Activated naive CD4-positive, alpha-beta T cell treated with anti-CD3 and anti-CD28 coated beads for 36 hours (primary cell): Measurements from ENCODE around the gene BSND. TPM values are rescaled to one million over a fixed set of nuclear protein-coding genes. Genes with fewer than 3 reads are reported as not detected.
"Not testable (repeated sequence)": the region's sequence is repeated elsewhere in the genome, so short reads cannot be mapped to it uniquely, and the experiment has no call there.

Source experiments
- CTCF ChIA-PET: fragments of 350-600 bp; sonication (Branson Sonifier 250); formaldehyde crosslinking; loops from one replicate; lab custom pipeline; 2021; ENCODE audit warnings: antibody characterized with exemption; lab: Charles Lee
- DNase-seq: peaks from one replicate; pipeline ENCODE4 v3.0.0-alpha.2; 2020
- H3K27ac Mint-ChIP-seq: one replicate; pipeline ENCODE4 v1.8.0; 2021; ENCODE audit warnings: mild to moderate bottlenecking, mixed read lengths
- H3K27me3 Mint-ChIP-seq: one replicate; pipeline ENCODE4 v1.8.0; 2021; ENCODE audit warnings: low read depth, mixed read lengths
- H3K36me3 Mint-ChIP-seq: one replicate; pipeline ENCODE4 v1.8.0; 2021; ENCODE audit warnings: low read depth, mixed read lengths
- H3K4me1 Mint-ChIP-seq: one replicate; pipeline ENCODE4 v1.8.0; 2021; ENCODE audit warnings: low read depth, mixed read lengths
- H3K4me3 Mint-ChIP-seq: one replicate; pipeline ENCODE4 v1.8.0; 2021; ENCODE audit warnings: mild to moderate bottlenecking, moderate library complexity, mixed read lengths
- H3K9me3 Mint-ChIP-seq: one replicate; pipeline ENCODE4 v1.8.0; 2021; ENCODE audit warnings: mixed read lengths
- intact Hi-C: fragments of 100-400 bp; cut with micrococcal nuclease; formaldehyde crosslinking; loops from one replicate; pipeline ENCODE4 v1.15.1; 2023
- total RNA-seq, 2 experiments: library from RNA; stranded (reverse); gene quantifications; one replicate each; pipeline ENCODE4 v1.2.3, GENCODE V29; 2021

The BSND gene
- total RNA-seq, 2 experiments from 2014 or later = not detected

DNA sequence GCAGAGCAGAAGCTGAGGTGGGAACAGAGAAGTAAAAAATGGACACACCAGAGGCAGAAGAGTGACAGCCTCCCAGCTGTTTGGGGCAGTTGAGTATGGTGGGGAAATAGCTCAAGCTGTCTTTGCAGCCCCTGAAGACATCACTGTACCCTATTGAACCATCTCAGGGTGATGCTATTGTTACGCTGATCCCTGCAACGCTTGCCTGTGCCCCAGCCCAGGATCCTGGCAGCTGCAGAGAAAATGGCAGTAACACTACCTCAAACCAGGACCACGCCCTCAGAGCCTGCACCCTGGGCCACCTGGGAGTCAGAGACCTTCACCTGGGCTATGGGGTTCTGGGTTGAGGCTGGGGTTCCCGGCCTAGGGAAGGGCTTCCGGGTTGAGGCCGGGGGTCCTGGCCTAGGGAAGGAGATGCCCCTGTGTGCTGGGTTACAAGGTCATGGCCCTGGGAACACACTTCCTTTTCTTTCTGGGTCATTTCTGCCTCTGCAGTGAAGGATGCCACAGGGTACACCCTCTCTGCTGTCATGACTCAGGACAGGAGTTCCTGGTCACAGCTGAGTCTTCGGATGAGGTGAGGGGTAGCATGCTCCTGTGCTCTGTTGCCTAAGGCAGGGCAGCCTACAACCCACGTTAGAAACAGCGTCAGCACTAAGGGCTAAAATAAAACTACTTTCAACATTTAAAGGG lies 11.6 kb downstream of the BSND start:
- H3K27ac Mint-ChIP-seq = no peak overlapping the region
- CTCF ChIA-PET = interaction anchor here (0.6 kb wide), 1 partner anchor 241 kb away, joined by 7 read pairs; no protein-coding TSS in a partner anchor
- H3K4me1 Mint-ChIP-seq = no peaks in the 10 kb centered on the region
- H3K36me3 Mint-ChIP-seq = no peaks in the 10 kb centered on the region
- no peaks in the 10 kb centered on the region for H3K27me3 Mint-ChIP-seq
- no peaks in the 10 kb centered on the region for H3K9me3 Mint-ChIP-seq
- intact Hi-C loops = no loop called here
- no peak overlapping the region for H3K4me3 Mint-ChIP-seq
- no peak for DNase-seq

DNA sequence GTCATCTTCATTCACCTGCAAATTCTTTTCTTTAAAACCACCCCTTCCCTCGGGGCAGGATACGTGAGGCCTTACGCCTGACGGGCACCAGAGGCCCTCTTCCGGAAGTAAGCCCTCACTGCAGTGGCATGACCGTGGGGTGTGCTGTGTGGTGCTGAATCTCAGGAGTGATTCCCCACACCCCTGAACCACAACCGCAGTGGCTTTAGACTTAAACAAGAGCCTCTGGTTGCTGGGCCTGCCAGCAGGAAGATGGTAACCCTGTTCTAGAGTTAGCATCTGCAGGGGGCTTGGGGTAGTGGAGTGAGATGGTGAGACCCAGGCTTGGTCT lies 12.1 kb downstream of the BSND start:
- Mint-ChIP-seq H3K4me1 (no peaks in the 10 kb centered on the region), H3K27ac (no peak overlapping the region), H3K4me3 (no peak overlapping the region), H3K9me3 (no peaks in the 10 kb centered on the region), H3K36me3 (no peaks in the 10 kb centered on the region), H3K27me3 (no peaks in the 10 kb centered on the region)
- CTCF ChIA-PET = interaction anchor here (3.0 kb wide), 1 partner anchor 66 kb away, joined by 11 read pairs; no protein-coding TSS in a partner anchor
- intact Hi-C loops = no loop called here
- no peak for DNase-seq

DNA sequence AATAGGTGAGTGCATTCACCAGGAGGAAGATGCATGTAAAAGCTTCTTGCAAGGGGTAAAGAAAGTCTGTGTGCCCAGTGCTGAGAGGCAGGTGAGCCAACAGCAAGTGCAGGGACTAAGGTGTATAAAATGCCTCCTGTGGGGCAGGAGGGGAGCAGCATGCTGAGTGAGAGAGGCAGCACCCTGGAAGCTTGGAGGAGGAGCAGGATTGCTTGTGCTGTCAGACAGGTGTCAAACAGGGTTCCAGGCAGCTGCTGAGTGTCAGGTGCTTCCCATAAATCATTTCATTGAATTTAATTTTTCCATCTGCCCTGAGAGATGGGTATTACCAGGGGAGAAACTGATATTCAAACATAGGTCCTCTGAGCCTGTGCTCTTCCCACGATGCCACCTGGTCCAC lies 13.9 kb downstream of the BSND start:
- H3K36me3 Mint-ChIP-seq = no peaks in the 10 kb centered on the region
- H3K4me1 Mint-ChIP-seq = no peaks in the 10 kb centered on the region
- H3K4me3 Mint-ChIP-seq = no peak overlapping the region
- CTCF ChIA-PET = interaction anchor here (1.3 to 3.0 kb wide), 2 partner anchors 17 to 68 kb away, joined by 3 to 11 read pairs; no protein-coding TSS in a partner anchor
- H3K27me3 Mint-ChIP-seq = no peaks in the 10 kb centered on the region
- intact Hi-C loops = no loop called here
- no peak overlapping the region for H3K27ac Mint-ChIP-seq
- H3K9me3 Mint-ChIP-seq = no peaks in the 10 kb centered on the region
- no peak for DNase-seq

DNA sequence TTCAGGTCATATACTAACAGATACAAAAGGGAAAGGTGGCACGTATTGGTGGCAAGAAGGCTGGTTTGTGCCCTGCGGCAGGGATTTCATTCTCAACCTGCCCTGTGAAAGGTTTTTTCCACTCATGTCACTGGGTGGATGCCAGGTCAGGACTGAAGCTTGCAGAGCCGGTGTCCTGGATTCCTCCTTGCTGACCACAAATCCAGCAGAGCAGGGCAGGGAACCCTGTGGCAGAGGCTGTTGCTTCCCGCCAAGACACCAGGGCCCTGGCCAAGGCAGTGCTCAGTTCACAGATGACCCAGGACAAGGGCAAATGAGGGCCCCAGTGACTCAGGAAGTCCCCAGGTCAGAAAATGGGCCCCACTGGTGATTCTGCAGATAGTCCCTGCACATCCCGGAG lies 16.4 kb downstream of the BSND start:
- Mint-ChIP-seq H3K4me1 (no peaks in the 10 kb centered on the region), H3K27me3 (no peaks in the 10 kb centered on the region), H3K9me3 (no peaks in the 10 kb centered on the region), H3K4me3 (no peak overlapping the region), H3K36me3 (no peaks in the 10 kb centered on the region), H3K27ac (no peak overlapping the region)
- CTCF ChIA-PET = interaction anchor here (1.2 to 1.7 kb wide), 3 partner anchors 19 to 145 kb away, joined by 4 to 6 read pairs (median 5); no protein-coding TSS in a partner anchor
- intact Hi-C loops = no loop called here
- no peak for DNase-seq

DNA sequence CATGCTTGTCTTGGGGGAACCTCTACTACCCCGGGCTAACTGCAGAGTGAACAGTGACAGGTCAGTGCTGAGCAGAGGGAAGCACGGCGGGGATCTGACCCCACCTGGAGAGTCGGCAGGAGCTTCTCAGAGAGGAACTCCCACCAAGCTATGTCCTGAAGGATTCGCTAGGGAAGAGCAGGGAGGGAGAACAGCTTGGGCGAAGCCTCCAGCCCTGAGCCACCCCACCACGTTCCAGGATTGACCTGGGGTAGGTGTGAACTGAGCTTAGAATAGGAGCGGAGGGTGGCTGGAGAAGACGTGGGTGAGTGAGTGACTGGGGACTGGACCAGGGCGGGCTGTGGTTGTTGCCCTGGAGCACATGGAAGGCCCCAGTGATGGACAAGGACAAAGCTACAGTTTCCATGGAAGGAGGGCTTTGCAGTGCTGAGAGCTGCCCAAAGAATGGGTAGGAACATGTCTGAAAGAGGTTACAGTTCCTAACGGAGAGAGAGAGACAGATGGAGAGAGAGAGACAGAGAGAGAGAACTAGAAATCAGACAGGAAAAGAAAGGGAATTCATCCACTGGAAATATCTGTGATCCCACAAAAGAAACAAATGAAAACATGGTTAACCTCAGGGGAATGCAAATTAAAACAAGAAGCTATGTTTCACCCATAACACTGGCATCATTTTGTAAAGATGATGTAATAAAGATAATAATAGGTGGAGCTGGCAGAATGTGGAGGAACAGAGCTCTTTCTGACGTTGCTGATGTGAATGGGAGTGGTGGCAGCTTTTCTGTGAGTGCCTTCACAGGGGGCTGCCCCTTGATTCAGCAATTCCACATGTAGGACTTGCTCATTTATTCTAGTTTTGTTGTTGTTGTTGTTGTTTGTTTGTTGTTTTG lies 17.2 kb downstream of the BSND start:
- DNase-seq = no peak
- H3K4me1 Mint-ChIP-seq = no peaks in the 10 kb centered on the region
- no peak overlapping the region for H3K27ac Mint-ChIP-seq
- no peaks in the 10 kb centered on the region for H3K27me3 Mint-ChIP-seq
- no peak overlapping the region for H3K4me3 Mint-ChIP-seq
- H3K9me3 Mint-ChIP-seq = no peaks in the 10 kb centered on the region
- CTCF ChIA-PET = interaction anchor here (1.0 to 1.7 kb wide), 4 partner anchors 20 to 146 kb away, joined by 3 to 6 read pairs (median 4); no protein-coding TSS in a partner anchor
- no peaks in the 10 kb centered on the region for H3K36me3 Mint-ChIP-seq
- intact Hi-C loops = no loop called here

DNA sequence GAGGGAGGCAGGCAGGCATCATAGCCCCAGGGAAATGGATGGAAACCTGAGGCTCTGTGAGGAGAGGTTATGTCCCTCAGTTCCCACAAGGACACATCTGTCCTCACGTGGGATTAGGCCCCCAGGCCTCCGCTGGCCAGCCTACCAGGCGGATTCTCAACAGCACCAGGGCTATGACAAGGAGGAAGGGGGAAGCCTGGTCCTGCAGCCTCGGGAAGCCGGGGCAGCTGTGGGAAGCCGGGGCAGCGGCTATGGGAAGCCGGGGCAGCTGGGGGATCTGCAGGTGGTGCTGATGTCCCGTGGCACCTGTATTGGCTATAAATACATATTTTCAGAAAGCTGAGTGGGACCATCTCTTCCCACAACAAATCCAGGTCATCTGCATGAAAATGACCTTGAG lies 19.7 kb downstream of the BSND start:
- no peaks in the 10 kb centered on the region for H3K9me3 Mint-ChIP-seq
- intact Hi-C loops = no loop called here
- H3K27ac Mint-ChIP-seq = no peak overlapping the region
- CTCF ChIA-PET = interaction anchor here (5.0 kb wide), 1 partner anchor 70 kb away, joined by 70 read pairs; no protein-coding TSS in a partner anchor
- H3K27me3 Mint-ChIP-seq = no peaks in the 10 kb centered on the region
- H3K4me1 Mint-ChIP-seq = no peaks in the 10 kb centered on the region
- no peaks in the 10 kb centered on the region for H3K36me3 Mint-ChIP-seq
- no peak for DNase-seq
- H3K4me3 Mint-ChIP-seq = no peak overlapping the region

DNA sequence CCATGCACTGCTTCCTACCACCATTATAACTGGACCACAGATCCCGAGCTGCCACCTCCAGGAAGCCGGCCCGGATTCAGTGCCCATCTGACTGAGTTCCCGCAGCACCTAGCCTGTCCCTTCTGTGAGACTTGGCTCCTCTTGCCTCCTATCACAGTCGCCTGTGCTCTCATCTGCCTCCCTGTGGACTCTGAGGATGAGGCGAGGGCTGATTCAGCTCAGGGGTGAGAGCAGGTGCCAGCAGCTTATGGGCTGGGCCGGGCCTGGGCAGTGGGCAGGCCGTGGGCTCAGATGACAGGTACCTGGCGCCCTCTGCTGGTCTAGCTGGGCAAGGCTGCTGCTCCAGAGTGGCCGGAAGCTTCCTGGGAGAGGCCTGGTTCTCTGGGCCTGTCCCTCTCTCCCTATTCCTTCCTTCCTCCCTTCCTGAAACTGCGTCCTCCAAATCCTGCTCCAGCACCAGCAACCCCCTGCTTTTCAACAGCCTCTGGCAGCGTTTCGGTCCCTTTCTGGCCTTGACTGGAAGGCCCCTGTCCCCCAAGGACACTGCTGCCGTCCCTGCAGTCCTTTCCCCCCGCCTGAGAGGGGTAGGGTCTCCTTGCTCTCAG lies 23.3 kb downstream of the BSND start:
- Mint-ChIP-seq H3K36me3 (no peaks in the 10 kb centered on the region), H3K4me1 (no peaks in the 10 kb centered on the region), H3K9me3 (no peaks in the 10 kb centered on the region), H3K27ac (no peak overlapping the region), H3K27me3 (no peaks in the 10 kb centered on the region), H3K4me3 (no peak overlapping the region)
- intact Hi-C loops = loop anchor here (1.0 to 2.0 kb wide), 5 partner anchors 25 to 350 kb away; no protein-coding TSS in a partner anchor
- CTCF ChIA-PET = interaction anchor here (0.9 to 5.0 kb wide), 14 partner anchors 13 to 164 kb away, joined by 3 to 70 read pairs (median 4); no protein-coding TSS in a partner anchor
- DNase-seq = peak; percentile 82

DNA sequence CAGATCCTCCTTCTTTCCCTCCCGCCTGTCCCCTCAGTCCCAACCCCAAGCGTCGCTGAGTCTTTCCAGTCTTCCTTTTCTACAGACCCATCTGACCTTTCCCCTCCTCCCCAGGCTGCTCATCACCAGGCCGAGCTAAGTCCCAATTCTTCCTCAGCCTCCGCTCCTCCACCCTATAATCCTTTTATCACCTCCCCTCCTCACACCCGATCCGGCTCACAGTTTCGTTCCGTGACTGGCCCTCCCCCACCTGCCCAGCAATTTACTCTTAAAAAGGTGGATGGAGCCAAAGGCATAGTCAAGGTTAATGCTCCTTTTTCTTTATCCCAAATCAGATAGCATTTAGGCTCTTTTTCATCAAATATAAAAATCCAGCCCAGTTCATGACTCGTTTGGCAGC lies 25.4 kb downstream of the BSND start:
- H3K27ac Mint-ChIP-seq, H3K27me3 Mint-ChIP-seq, H3K9me3 Mint-ChIP-seq, DNase-seq, H3K4me3 Mint-ChIP-seq, intact Hi-C loops, H3K4me1 Mint-ChIP-seq, H3K36me3 Mint-ChIP-seq, CTCF ChIA-PET: not testable (repeated sequence)

DNA sequence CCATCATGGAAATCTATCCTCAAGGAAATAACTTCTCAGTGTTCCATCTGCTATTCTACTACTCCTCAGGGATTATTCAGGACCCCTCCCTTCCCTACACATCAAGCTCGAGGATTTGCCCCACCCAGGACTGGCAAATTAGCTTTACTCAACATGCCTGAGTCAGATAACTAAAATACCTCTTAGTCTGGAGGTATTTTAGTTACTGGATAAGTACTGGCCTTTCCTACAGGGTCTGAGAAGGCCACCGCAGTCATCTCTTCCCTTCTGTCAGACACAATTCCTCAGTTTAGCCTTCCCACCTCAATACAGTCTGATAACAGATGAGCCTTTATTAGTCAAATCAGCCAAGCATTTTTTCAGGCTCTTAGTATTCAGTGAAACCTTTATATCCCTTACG lies 27.9 kb downstream of the BSND start:
- intact Hi-C loops, H3K4me3 Mint-ChIP-seq, CTCF ChIA-PET, H3K27me3 Mint-ChIP-seq, DNase-seq, H3K9me3 Mint-ChIP-seq, H3K4me1 Mint-ChIP-seq, H3K36me3 Mint-ChIP-seq, H3K27ac Mint-ChIP-seq: not testable (repeated sequence)

DNA sequence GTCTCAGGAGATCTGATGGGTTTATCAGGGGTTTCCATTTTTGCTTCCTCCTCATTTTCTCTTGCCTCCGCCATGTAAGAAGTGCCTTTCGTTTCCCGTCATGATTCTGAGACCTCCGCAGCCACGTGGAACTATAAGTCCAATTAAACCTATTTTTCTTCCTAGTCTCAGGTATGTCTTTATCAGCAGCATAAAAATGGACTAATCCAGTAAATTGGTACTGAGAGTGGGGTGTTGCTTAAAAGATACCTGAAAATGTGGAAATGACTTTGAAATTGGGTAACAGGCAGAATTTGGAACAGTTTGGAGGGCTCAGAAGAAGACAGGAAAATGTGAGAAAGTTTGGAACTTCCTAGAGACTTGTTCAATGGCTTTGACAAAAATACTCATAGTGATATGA lies 32.4 kb downstream of the BSND start:
- DNase-seq, CTCF ChIA-PET, H3K27ac Mint-ChIP-seq, H3K4me1 Mint-ChIP-seq, H3K4me3 Mint-ChIP-seq, intact Hi-C loops, H3K27me3 Mint-ChIP-seq, H3K9me3 Mint-ChIP-seq, H3K36me3 Mint-ChIP-seq: not testable (repeated sequence)

DNA sequence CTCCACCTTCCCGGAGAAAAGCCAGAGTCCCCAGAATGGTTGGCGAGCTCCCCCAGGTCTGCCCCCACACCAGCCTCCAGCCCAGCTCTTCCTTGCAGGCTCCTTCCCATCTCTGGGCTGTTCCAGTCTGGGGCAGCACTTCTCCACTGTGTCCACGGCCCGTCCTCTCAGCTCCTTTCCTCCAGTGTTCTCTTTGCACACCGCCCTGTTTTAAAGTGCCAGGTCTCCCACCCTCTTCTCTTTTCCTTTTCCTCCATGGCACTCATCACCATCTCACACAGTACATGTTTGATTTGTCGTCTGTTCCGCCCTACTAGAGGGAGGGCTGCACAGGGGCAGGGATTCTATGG lies 34.5 kb downstream of the BSND start:
- Mint-ChIP-seq H3K27me3 (peaks cover 19% of the 10 kb centered on the region), H3K4me1 (no peaks in the 10 kb centered on the region), H3K9me3 (no peaks in the 10 kb centered on the region), H3K36me3 (no peaks in the 10 kb centered on the region), H3K27ac (no peak overlapping the region), H3K4me3 (no peak overlapping the region)
- CTCF ChIA-PET = interaction anchor here (1.1 kb wide), 1 partner anchor 88 kb away, joined by 4 read pairs; no protein-coding TSS in a partner anchor
- DNase-seq = no peak
- intact Hi-C loops = no loop called here

DNA sequence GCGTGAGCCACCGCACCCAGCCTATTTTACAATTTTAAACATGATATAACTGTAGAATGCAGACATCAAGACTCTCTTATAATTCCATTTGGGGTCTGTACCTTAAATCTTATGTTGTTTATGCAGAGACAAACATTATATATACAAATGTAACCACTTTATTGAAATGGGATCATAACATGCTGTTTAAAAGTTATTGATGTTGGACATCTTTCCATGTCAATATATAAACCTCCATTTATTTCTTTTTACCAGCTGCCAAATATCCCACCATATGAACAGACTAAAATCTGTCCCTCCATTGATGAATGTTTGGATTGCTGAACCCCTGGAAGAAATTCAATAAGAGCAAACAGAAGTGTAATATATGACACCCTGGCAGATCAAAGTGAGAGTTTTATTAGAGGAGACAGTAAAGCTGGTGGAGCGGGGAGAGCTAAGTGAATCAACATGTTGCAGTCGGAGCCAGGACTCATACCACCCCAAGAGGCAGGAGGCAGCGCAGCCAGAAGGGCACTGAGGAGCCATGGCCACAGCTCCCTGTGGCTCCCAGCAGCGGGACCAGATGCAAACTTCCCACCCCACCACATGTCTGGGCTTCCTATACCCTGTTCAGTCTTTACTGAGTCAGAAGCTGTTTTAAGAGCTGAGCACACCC lies 35.9 kb downstream of the BSND start:
- no peak overlapping the region for H3K27ac Mint-ChIP-seq
- CTCF ChIA-PET = interaction anchor here (1.6 kb wide), 1 partner anchor 12 kb away, joined by 7 read pairs; no protein-coding TSS in a partner anchor
- intact Hi-C loops = no loop called here

More for the DNA sequence above, 35.9 kb downstream of the BSND start:
- DNase-seq = no peak
- no peak overlapping the region for H3K4me3 Mint-ChIP-seq
- no peaks in the 10 kb centered on the region for H3K9me3 Mint-ChIP-seq
- H3K36me3 Mint-ChIP-seq = no peaks in the 10 kb centered on the region
- H3K4me1 Mint-ChIP-seq = no peaks in the 10 kb centered on the region
- H3K27me3 Mint-ChIP-seq = peaks cover 29% of the 10 kb centered on the region
